NCI-H146 treated with DMSO at 0.1 percent for 48 hours (cell line): ENCODE measurements around the gene ARL15.
A peak's percentile ranks its signal among the peaks of the same experiment; 100 is the strongest.
"Not testable (repeated sequence)": the region's sequence is repeated elsewhere in the genome, so short reads cannot be mapped to it uniquely, and the experiment has no call there.

ENCODE experiments used
- DNase-seq: peaks from one replicate; lab custom pipeline; 2025; ENCODE audit not compliant: unreplicated experiment; lab: John Stamatoyannopoulos, UW

The ARL15 gene

DNA sequence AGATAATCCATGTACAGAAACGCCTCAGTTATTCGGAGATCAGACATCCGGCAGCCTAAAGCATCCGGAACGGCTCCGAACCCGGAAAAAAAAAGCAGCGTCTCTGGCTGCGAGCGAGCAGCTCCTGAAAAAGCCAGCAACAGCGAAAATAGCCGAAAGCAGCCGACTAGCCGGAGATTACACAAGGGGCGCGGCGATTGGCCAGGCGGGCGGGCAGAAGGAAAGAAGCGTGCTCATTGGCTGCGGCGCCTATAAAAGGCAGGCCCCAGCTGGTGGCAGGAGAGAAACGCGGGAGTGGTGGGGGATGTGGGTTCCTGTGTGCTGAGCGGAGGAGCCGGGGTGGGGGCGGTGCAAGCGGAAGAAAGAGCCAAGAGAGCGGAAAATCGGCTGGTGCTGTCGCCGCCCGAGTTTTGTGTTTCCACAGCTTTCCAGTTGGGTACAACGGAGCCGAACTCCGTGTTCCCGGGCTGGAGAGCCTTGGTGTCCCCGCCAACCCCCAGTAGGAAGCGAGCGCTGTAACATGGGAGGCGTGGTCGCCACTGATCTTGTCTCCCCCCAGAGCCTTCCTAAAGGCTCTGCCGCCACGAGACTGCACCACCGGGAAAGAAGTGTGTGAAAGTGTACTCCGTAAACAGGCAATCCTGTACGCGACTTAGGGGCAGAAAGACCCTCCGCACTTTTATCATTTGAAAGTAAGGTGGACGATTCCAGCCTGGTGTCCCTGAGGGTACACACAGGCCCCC, at the start of gene ARL15:
Gene ARL15, minus strand, starts transcription at position 141 of the 743 bp plus-strand sequence.
- DNase-seq = peak; percentile 94

- DNase-seq = no peak
These were observed 49.7 kb upstream of the ARL15 start for GRCh38 chr5:54360089-54360488.

DNA sequence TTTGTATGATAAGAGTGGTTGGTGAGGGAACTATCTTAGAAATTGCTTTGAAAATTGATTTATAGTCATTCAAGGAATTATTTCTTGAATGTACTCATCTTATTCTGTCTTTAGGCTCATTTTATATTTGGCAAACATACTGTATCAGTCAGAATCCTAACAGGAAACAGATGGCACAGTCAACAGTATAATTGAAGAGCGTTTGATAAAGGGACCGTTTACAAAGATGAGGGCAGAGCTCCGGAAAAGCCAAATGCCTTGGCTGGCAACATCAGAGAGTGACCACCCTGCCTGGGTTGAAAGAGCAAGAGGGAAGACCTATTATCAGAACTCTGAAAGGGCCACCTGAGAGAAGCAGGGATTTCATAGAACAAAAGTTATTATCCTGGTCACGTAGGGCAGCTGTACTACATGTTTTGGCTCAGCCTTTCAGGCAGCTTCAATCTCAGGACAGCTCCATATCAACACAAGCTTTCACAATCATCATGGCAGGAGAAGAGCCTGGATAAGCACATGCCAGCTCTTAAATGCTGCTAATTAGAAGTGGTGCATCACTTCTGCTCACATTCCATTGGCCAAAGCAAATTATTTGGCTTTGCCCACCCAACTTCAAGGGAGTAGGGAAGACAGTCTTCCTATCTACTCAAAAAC, 47.2 kb upstream of the ARL15 start:
- peak; percentile 46 for DNase-seq

DNA sequence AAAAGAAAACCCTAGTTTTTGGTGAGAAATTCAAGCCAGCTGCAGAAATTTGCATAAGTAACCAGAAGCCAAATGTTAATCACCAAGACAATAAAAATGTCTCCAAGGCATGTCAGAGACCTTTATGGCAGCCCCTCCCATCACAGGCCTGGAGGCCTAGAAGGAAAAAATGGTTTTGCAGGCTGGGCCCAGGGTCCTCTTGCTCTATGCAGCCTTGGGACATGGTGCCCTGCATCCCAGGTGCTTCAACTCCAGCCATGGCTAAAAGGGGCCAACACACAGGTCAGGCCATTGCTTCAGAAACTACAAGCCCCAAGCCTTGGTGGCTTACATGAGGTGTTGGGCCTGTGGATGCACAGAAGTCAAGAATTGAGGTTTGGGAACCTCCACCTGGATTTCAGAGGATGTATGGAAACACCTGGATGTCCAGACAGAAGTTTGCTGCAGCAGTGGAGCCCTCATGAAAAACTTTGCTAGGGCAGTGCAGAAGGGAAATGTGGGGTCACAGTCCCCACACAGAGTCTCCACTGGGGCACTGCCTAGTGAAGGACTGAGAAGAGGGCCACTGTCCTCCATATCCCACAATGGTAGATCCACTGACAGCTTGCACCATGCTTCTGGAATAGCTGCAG, 43.7 kb upstream of the ARL15 start:
- not testable (repeated sequence) for DNase-seq

- not testable (repeated sequence) for DNase-seq
These were observed 42.2 kb upstream of the ARL15 start for GRCh38 chr5:54352580-54352979.

DNA sequence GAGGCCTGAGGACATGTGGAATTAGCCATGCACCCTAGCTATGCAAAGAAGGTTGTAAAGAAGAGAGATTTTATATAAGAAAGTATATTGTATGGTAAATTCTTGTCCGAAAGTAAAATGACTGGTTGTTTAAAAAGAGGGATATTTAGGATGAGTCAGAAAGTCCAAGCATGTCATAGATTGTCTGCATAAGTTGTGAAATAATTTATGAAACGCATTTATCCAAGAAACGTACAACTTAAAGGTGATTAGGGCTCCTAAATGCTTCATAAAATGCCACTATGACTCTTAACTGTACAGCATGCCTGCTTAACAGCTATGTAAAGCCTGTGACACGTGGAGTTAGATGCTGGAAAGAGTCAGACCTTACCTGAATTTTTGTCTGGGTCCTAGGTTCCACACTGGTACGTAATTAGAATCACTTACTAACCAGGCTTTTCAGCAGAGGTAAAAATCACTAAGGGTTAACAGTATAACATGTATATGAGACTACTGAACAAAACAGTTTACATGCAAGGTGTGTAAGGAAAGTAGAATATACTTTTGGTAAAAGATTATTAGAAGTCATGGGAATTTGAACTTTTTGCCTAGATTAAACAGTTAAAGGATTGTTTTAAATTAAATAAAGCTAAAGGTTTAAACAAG, 37.0 kb upstream of the ARL15 start:
- no peak for DNase-seq

DNA sequence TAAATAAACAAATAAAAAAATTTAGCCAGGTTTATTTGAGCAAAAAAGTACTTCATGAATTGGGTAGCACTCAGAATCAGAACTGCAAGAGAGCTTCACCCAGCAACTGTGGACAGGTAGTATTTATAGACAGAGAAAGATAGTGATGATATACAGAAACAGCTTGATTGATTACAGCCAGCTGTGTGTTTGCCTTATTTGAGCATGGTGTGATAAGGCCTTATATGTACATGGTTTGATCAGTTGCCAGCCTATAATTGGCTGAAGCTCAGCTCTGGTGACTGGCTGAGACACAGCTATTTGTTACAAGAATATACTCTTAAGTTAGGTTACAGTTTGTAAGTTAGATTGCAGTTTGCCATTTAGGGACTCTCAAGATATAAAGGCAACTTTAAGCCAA, 34.3 kb upstream of the ARL15 start:
- DNase-seq = no peak

GRCh38 chr5:54341971-54342370, 31.6 kb upstream of the ARL15 start:
- DNase-seq = no peak

- DNase-seq = no peak
These were observed 27.1 kb upstream of the ARL15 start for GRCh38 chr5:54337523-54337922.

- no peak for DNase-seq
These were observed 22.3 kb upstream of the ARL15 start for GRCh38 chr5:54332720-54333119.

- peak; percentile 3 for DNase-seq
These were observed 19.6 kb upstream of the ARL15 start for GRCh38 chr5:54329731-54330709.

GRCh38 chr5:54326662-54327270, 16.4 kb upstream of the ARL15 start:
- no peak for DNase-seq

DNA sequence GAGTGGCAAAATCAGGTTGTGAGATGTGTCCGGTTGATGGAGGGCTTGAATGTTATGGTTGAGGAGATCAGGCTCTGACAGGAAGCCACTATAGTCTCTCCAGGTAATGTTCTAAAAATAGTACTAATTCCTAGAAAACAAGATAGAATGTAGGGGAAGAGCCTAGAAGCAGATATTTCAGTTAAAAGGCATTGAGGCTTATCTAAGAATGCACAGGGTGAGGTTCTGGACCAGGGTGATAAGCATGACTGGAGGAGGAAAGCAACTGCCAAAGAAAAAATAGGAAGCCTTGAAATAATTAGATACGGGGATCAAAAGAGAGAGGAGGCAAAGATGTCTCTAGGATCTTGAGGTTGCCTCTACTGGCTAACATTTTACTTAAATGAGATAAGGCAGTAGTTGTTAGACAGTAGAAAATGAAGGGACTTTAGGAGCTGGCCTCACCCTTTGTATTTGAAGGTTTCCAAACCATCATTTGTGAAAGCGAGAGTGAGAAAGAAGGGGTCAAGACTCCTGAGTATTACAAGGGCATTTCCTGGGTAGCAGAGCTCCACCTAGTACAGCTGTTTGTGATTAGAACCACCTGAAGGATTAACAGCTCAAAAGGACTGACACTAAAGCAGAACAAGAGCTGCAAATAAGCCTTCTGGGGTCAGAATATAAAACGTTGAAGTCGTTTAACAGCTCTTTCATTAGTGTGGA, 15.4 kb upstream of the ARL15 start:
- no peak for DNase-seq

DNA sequence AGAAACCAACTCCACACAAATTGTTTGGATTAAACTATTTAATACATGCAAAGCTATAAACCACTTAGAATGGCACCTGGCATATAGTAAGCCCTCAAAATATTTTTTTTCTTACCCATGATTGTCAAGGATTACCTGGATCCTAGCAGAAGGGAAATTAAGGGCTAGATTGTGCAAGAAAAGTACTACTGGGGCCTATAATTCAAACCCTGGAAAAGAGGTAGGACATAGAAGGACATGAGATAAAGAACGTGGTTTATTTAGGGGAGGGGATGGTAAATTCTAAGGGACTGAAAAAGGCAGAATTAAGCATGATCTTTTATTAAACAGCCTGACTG, 14.9 kb upstream of the ARL15 start:
- DNase-seq = no peak

- no peak for DNase-seq
These were observed 14.4 kb upstream of the ARL15 start for GRCh38 chr5:54324651-54325271.

- no peak for DNase-seq
These were observed 13.1 kb upstream of the ARL15 start for GRCh38 chr5:54323495-54323894.

DNA sequence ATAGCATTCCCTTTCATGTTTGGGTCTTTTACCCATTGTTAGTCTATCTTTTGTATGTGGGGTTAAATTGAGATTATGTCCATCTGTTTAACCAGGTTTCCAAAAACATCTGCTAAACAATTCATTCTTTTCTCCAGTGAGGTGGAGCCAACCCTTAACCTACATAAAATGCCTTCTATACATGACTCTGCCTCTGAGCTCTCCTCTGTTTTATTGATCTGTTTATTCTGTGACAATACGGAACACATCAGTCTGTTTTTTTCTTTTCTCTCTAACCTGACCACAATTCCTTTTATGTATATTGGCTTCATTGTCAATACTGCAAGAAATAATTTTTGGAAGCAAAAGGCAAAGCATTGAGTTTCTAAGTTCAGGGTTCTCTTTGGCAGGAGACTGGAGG, 9.9 kb upstream of the ARL15 start:
- DNase-seq = peak; percentile 36

DNA sequence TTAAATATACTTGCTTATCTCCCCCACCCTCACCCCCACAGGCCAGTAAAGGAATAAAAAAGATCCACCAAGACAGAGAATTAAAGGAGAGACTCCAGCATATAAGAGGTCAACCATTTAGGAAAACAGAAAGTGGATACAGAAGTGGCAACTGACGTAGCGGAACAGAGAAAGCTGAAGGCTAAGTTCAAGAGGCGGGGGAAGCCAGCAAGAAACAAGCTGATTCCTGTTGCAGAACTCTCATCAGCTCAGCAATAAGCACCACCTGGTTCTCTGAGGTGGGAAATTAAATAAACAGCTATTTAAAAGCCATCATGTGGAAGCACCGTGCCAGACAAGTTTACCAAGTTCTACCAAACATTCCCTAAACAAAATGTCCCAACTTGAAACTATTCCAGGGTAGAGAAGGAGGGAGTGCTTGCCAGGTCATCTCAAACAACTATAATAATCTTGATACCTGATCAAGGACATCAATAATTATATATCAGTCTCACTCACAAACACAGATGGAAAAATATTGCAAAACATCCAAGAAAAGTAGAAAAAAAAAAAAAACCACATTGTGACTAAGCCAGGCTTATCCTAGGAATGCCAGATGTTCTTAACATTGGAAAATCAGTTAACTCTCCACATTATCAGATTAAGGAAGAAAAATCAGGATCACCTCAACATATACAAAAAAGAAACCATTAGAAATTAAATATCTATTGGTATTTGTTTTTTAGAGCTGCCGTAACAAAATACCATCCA, 7.3 kb upstream of the ARL15 start:
- no peak for DNase-seq
